ENCODE results near the gene GTF2H2C_2.
A peak's percentile ranks its signal among the peaks of the same experiment; 100 is the strongest.
"Not testable (repeated sequence)": the region's sequence is repeated elsewhere in the genome, so short reads cannot be mapped to it uniquely, and the experiment has no call there.

GTF2H2C_2 gene

DNA sequence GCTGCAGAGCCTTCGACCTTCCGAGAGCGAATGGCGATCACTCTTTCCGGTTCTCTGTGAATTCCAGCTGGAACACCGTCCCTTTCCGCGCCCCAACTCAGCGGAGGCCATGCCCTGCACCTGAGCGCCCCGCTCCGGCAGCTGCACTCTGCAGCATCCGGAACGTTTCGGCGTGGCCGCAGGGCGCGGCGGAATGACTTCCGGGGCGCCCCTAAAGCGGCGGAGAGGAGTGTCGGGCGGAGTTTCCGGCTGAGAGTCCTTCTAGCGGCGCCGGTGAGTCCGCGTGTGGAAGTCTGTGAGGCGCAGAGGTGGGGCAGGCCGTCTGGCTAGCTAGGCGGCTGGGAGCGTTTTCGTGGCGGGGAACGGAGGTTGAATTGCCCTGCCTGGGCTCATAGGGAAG lies at the start of gene GTF2H2C_2:
Gene GTF2H2C_2 (plus strand): TSS at position 252 of the 400 bp plus-strand sequence.
- DNase-seq (ENCODE audit: low read depth); H3K4me3 ChIP-seq (ENCODE audit: control insufficient read depth, low read depth, low read length): not testable (repeated sequence)

DNA sequence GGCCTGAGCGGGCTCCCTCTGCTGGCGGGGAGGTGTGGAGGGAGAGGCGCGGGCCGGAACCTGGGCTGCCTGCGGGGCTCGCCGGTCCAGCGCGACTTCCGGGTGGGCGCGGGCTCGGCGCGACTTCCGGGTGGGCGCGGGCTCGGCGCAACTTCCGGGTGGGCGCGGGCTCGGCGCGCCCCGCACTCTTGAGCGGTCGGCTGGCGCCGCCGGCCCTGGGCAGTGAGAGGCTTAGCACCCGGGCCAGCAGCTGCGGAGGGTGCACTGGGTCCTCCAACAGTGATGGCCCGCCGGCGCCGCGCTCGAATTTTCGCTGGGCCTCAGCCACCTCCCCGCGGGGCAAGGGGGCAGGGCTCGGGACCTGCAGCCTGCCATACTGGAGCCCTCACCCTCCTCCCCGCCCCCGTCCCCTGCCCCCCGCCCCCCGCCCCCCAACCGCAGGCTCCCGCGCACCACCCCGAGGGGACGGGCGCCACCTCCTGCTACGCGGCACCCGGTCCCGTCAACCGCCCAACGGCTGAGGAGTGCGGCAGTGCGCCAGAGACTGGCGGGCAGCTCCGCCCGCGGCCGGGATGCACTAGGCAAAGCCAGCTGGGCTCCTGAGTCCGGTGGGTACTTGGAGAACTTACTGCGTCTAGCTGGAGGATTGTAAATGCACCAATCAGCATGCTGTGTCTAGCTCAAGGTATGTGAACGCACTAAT lies 14.0 kb upstream of the GTF2H2C_2 start:
- DNase-seq (ENCODE audit: low read depth) = not testable (repeated sequence)
- H3K4me3 ChIP-seq (ENCODE audit: control insufficient read depth, low read depth, low read length) = peak overlapping the region; percentile 48

DNA sequence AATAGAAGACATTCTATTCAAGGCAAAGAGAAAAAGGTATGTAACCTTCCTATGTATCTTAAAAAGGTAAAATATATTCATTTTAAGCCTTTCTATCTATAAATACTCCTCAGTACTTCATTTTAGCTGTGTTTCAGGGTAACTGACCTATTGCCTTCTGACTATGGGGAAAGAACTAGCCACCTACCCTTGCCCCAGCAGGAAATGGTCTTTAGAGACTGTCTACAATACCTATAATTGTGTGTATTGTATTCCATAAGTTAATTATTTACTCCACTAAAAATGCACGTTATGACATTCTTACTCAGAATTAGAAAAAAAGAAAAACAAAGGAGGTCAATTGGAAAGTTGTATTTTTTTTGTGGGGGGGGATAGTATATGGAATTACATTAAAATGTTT lies 6.2 kb downstream of the GTF2H2C_2 start:
- not testable (repeated sequence) for H3K4me3 ChIP-seq (ENCODE audit: control insufficient read depth, low read depth, low read length); DNase-seq (ENCODE audit: low read depth)

DNA sequence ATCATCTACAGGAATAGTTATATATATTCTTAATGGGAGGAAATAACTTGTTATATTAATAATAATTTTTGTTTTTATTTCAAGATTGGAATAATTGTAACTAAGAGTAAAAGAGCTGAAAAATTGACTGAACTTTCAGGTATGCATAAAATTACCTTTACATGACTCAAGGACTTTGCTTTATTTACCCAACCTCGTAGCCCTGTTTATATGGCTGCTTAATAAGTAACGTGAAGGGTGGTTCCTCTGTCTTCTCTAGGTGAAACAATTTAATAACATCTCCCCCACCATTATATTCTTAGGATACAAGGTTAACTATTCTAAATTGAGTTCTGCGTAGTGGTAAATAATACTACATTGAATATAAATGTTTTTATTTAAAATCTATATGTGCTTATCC lies 8.0 kb downstream of the GTF2H2C_2 start:
- DNase-seq (ENCODE audit: low read depth); H3K4me3 ChIP-seq (ENCODE audit: control insufficient read depth, low read depth, low read length): not testable (repeated sequence)

DNA sequence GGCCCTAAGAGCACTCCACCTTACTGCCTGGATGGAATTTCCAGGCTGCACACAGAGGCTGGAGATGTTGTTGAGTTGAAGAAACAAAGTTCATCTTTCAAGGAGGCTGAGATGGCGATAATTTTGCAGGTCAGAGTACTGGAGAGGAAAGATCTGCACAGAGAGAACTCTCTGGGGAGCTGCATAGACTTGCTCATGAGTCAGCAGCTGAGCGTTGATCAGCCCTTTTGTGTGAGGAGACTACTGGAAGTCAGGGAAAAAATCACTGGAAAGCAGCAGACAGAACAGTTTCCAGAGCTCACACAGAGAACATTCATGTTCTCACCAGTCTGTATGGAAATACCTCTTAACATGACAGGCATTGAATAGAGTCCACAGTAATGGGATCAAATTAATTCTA lies 23.4 kb downstream of the GTF2H2C_2 start:
- not testable (repeated sequence) for H3K4me3 ChIP-seq (ENCODE audit: control insufficient read depth, low read depth, low read length); DNase-seq (ENCODE audit: low read depth)

DNA sequence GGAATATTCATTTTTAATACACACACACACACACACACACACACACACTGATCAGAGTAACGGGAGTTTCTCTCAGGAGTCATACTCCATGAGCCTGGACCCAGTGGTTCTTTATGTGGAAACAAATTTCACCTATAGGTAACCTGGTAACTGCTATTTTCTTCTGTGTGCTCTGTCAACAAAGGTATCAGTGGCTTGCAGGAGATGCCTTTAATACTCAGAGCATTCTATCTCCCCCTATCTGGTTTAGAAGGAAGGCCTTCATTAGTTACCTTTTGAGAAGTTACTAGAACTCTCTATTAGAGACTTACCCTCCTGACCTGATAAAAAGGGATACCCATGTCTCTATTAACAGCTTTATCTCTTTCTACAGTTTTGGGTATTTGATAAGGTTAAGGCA lies 34.4 kb downstream of the GTF2H2C_2 start:
- not testable (repeated sequence) for H3K4me3 ChIP-seq (ENCODE audit: control insufficient read depth, low read depth, low read length); DNase-seq (ENCODE audit: low read depth)

DNA sequence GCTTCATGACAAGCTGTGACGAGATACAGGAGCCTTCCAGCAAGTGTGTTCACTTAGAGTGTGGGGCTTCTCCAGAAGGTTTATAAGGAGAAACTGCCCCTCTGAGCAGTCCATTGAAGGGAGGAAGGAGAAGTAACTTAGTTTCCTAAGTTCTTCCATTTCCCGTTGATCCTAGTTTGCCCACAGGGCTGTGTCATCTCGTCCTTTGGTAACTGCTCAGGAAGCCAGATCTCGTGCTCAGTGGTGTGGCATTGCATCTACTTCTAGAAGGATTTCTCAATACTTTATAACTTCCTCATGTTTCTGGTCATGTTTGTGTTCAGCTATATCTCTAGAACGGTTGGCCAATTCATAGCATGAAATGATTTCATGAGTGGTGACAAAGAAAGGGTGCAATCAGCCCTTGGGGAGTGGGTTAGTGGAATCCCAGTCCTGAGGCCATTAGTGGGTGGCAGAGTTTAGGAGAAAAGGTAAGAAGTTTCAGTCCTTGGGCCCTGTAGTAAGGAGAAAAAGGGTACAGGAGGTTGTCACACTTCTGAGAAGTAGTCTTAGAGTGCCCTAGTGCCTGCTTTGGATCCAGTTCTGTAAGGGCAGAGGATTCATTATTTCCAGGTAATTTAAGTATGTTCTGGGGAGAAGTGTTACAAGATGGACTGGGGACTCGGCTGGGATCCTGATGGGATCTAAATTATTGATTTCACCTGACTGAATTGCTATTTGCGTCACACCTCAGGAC lies 36.2 kb downstream of the GTF2H2C_2 start:
- not testable (repeated sequence) for H3K4me3 ChIP-seq (ENCODE audit: control insufficient read depth, low read depth, low read length); DNase-seq (ENCODE audit: low read depth)

DNA sequence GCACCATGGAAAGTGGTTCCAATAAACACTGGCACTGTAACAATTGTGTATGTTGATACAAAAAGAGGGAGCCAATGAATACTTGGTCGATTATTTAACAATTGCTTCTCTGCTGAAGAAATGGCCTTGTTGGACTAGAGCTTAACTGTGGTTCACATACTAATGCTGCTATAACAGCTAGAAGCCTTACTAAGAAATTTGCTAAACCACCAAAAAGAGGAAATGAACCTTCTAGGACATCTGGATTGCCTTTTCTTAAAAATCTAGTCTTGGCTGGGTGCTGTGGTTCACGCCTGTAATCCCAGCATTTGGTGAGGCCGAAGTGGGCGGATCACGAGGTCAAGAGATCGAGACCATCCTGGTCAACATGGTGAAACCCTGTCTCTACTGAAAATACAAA lies 41.9 kb downstream of the GTF2H2C_2 start:
- DNase-seq (ENCODE audit: low read depth); H3K4me3 ChIP-seq (ENCODE audit: control insufficient read depth, low read depth, low read length): not testable (repeated sequence)

DNA sequence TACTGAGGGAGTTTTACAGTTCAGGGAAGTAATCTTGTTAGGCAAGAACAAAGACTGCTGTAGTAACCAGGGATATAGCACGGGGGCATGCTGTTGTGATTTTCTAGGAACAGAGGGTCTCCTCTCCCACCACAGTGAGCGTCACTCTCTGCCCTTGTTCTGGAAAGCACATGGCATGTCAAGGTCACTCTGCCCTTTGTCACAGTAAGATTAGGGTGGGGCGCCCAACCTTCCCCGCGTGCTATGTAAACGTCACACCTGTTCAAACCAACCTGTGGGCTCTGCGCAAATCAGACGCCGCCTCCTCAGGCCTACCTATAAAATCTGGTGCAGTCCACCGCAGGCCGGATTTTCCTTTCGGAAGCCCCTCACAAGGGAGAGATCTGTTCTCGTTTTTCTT lies 44.0 kb downstream of the GTF2H2C_2 start:
- not testable (repeated sequence) for H3K4me3 ChIP-seq (ENCODE audit: control insufficient read depth, low read depth, low read length); DNase-seq (ENCODE audit: low read depth)

DNA sequence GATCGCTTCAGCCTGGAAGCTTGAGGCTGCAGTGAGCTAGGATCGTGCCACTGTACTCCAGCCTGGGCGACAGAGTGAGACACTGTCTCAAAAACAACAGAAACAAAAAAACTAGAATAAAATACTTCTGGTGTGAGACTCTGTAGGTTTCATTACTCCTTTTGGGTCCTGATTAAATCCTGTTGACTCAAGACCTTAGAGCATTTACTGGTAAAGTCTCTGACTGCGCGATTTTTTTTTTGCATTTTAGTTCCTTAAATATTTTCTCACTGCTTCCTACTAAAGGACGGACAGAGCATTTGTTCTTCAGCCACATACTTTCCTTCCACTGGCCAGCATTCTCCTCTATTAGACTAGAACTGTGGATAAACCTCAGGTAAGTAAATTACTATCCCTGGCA lies 46.8 kb downstream of the GTF2H2C_2 start:
- not testable (repeated sequence) for DNase-seq (ENCODE audit: low read depth); H3K4me3 ChIP-seq (ENCODE audit: control insufficient read depth, low read depth, low read length)

DNA sequence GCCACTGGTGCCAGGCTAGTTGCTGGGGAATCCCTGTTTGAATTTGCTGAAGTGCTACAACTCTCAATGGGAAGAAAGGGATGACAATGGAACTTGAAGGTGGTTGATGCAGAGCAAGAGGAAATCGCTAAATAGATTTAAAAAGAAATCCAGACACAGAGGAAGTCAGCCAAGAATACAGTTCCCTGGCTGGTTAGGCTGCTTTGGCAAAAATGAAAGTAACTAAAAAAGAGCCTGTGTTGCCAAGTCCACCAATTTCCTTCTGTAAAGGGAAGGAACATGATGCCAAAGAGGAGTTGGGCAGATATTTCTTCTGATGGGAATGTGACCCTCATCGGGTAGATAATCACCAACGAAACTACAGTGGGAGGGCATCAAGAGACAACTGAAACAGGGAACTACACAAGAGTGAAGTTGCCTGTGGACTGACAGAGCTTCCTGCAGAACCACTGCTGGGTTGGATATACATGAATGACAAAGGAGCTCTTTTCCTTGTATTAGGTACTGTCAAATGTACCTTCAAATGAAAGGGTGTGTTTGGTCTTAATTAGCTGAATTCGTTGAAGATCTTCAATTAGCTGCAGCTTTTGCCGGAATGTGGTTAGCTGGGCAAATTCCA lies 49.0 kb downstream of the GTF2H2C_2 start:
- not testable (repeated sequence) for DNase-seq (ENCODE audit: low read depth)

DNA sequence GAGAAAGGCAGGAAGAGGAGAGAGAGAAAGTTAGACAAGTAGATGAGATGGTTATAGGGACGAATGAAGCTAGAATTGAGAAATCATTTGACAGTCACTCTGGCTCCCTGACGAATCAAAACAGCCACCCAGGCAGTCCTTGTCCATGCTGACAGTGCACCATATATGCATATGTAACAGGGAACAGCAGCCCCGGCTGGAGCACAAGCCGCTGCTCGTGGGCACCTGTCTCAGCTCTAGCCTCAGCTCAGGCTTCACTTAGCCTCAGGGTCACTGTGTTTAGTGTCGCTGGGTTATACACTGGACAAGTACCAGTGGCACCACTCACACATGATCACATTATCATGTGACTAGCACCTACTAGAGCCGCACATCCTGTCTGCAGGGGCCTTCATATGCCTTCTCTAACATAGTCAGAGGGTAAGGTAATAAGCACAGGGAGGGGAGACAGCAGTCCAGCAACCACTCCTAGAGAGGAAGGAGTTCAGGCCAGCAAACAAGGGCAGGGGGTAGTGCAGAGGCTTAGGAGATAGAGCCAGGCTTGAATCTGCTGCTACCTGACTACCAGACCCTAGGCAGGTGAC lies 54.9 kb downstream of the GTF2H2C_2 start:
- H3K4me3 ChIP-seq (ENCODE audit: control insufficient read depth, low read depth, low read length); DNase-seq (ENCODE audit: low read depth): not testable (repeated sequence)

More for the DNA sequence above, 49.0 kb downstream of the GTF2H2C_2 start:
- not testable (repeated sequence) for H3K4me3 ChIP-seq (ENCODE audit: control insufficient read depth, low read depth, low read length)
